Fibroblast of skin of right quadriceps (primary cell): ENCODE results near the gene FKBP1A.
"Not testable (repeated sequence)": the region's sequence is repeated elsewhere in the genome, so short reads cannot be mapped to it uniquely, and the experiment has no call there.

Experiments
- DNase-seq: peaks from one replicate; pipeline ENCODE4 v3.0.0-alpha.2; 2013

The FKBP1A gene

GRCh38 chr20:1415667-1416468 is 23.0 kb upstream of the FKBP1A start:
- DNase-seq, result peak; percentile 88

GRCh38 chr20:1414982-1415381 is 22.1 kb upstream of the FKBP1A start:
- DNase-seq, result no peak

GRCh38 chr20:1405801-1406200 is 12.9 kb upstream of the FKBP1A start:
- DNase-seq, result no peak

- DNase-seq, result no peak
Observed at GRCh38 chr20:1403624-1404023, 10.8 kb upstream of the FKBP1A start.

- peak; percentile 41 for DNase-seq
Observed at GRCh38 chr20:1402149-1402548, 9.3 kb upstream of the FKBP1A start.

- no peak for DNase-seq
Observed at GRCh38 chr20:1401451-1401907, 8.6 kb upstream of the FKBP1A start.

GRCh38 chr20:1399678-1400366 is 7.0 kb upstream of the FKBP1A start:
- peak; percentile 45 for DNase-seq

GRCh38 chr20:1398185-1398584 is 5.3 kb upstream of the FKBP1A start:
- DNase-seq, result not testable (repeated sequence)

- DNase-seq, result no peak
Observed at GRCh38 chr20:1397710-1398109, 4.9 kb upstream of the FKBP1A start.

GRCh38 chr20:1396702-1397101 is 3.8 kb upstream of the FKBP1A start:
- no peak for DNase-seq

- no peak for DNase-seq
Observed at GRCh38 chr20:1396264-1396663, 3.4 kb upstream of the FKBP1A start.

GRCh38 chr20:1394686-1395085 is 1.8 kb upstream of the FKBP1A start:
- no peak for DNase-seq

- no peak for DNase-seq
Observed at GRCh38 chr20:1393507-1393882, 641 bp upstream of the FKBP1A start.

GRCh38 chr20:1392443-1392692 is 486 bp downstream of the FKBP1A start:
- no peak for DNase-seq

GRCh38 chr20:1391640-1392442 is 1.0 kb downstream of the FKBP1A start:
- peak; percentile 62 for DNase-seq

GRCh38 chr20:1390581-1391403 is 2.1 kb downstream of the FKBP1A start:
- no peak for DNase-seq

- no peak for DNase-seq
Observed at GRCh38 chr20:1389703-1390580, 2.9 kb downstream of the FKBP1A start.

GRCh38 chr20:1388741-1389483 is 3.9 kb downstream of the FKBP1A start:
- no peak for DNase-seq

- DNase-seq, result no peak
Observed at GRCh38 chr20:1388253-1388652, 4.6 kb downstream of the FKBP1A start.

GRCh38 chr20:1386323-1386722 is 6.5 kb downstream of the FKBP1A start:
- DNase-seq, result no peak
